ENCODE measurements around the gene TRMT2A.

TRMT2A gene

GRCh38 chr22:20133930-20134549, 17.0 kb upstream of the TRMT2A start:
- H3K4me1 Mint-ChIP-seq (ENCODE audit: low read depth), result peaks cover 9% of the 10 kb centered on the region
- DNase-seq (ENCODE audit: low spot score), result no peak
- peak overlapping the region; percentile 67 for H3K4me3 Mint-ChIP-seq
- no peaks in the 10 kb centered on the region for H3K27me3 Mint-ChIP-seq (ENCODE audit: low read depth)
- no peaks in the 10 kb centered on the region for H3K9me3 Mint-ChIP-seq
- no peaks in the 10 kb centered on the region for H3K36me3 Mint-ChIP-seq (ENCODE audit: low read depth)
- H3K27ac Mint-ChIP-seq, result peak overlapping the region; percentile 15

- peaks cover 2% of the 10 kb centered on the region for H3K36me3 Mint-ChIP-seq (ENCODE audit: low read depth)
- no peaks in the 10 kb centered on the region for H3K27me3 Mint-ChIP-seq (ENCODE audit: low read depth)
- DNase-seq (ENCODE audit: low spot score), result no peak
- peak overlapping the region; percentile 72 for H3K4me3 Mint-ChIP-seq
- peaks cover 11% of the 10 kb centered on the region for H3K4me1 Mint-ChIP-seq (ENCODE audit: low read depth)
- H3K9me3 Mint-ChIP-seq, result no peaks in the 10 kb centered on the region
- H3K27ac Mint-ChIP-seq, result peak overlapping the region; percentile 45
These were observed 15.7 kb upstream of the TRMT2A start for GRCh38 chr22:20132686-20133246.

- no peaks in the 10 kb centered on the region for H3K9me3 Mint-ChIP-seq
- peaks cover 8% of the 10 kb centered on the region for H3K36me3 Mint-ChIP-seq (ENCODE audit: low read depth)
- H3K4me3 Mint-ChIP-seq, result peak overlapping the region; percentile 72
- H3K4me1 Mint-ChIP-seq (ENCODE audit: low read depth), result peaks cover 11% of the 10 kb centered on the region
- DNase-seq (ENCODE audit: low spot score), result no peak
- no peak overlapping the region for H3K27ac Mint-ChIP-seq
- H3K27me3 Mint-ChIP-seq (ENCODE audit: low read depth), result no peaks in the 10 kb centered on the region
These were observed 15.0 kb upstream of the TRMT2A start for GRCh38 chr22:20131859-20132685.

- no peaks in the 10 kb centered on the region for H3K27me3 Mint-ChIP-seq (ENCODE audit: low read depth)
- peaks cover 10% of the 10 kb centered on the region for H3K36me3 Mint-ChIP-seq (ENCODE audit: low read depth)
- peaks cover 11% of the 10 kb centered on the region for H3K4me1 Mint-ChIP-seq (ENCODE audit: low read depth)
- H3K4me3 Mint-ChIP-seq, result peak within 1 kb of the TSS; percentile 72
- H3K27ac Mint-ChIP-seq, result peak within 1 kb of the TSS; percentile 45
- DNase-seq (ENCODE audit: low spot score), result no peak
- no peaks in the 10 kb centered on the region for H3K9me3 Mint-ChIP-seq
These were observed 14.5 kb upstream of the TRMT2A start, which contains the start of gene ZDHHC8 for GRCh38 chr22:20131597-20131858. ZDHHC8 (plus strand) TSS chr22:20131804; CDS start chr22:20131948, 144 bp downstream.

- Mint-ChIP-seq H3K4me1 (ENCODE audit: low read depth) (peaks cover 11% of the 10 kb centered on the region), H3K27me3 (ENCODE audit: low read depth) (no peaks in the 10 kb centered on the region), H3K9me3 (no peaks in the 10 kb centered on the region), H3K36me3 (ENCODE audit: low read depth) (peaks cover 13% of the 10 kb centered on the region), H3K4me3 (peak overlapping the region; percentile 65), H3K27ac (no peak overlapping the region)
- DNase-seq (ENCODE audit: low spot score), result peak; percentile 66
These were observed 13.9 kb upstream of the TRMT2A start for GRCh38 chr22:20130731-20131596.

- Mint-ChIP-seq H3K4me1 (ENCODE audit: low read depth) (peaks cover 11% of the 10 kb centered on the region), H3K27me3 (ENCODE audit: low read depth) (no peaks in the 10 kb centered on the region), H3K36me3 (ENCODE audit: low read depth) (peaks cover 18% of the 10 kb centered on the region), H3K4me3 (peak overlapping the region; percentile 65), H3K27ac (no peak overlapping the region), H3K9me3 (no peaks in the 10 kb centered on the region)
- DNase-seq (ENCODE audit: low spot score), result no peak
These were observed 13.3 kb upstream of the TRMT2A start for GRCh38 chr22:20130319-20130718.

- Mint-ChIP-seq H3K27ac (no peak overlapping the region), H3K4me3 (no peak overlapping the region), H3K9me3 (no peaks in the 10 kb centered on the region), H3K27me3 (ENCODE audit: low read depth) (no peaks in the 10 kb centered on the region), H3K36me3 (ENCODE audit: low read depth) (peaks cover 23% of the 10 kb centered on the region), H3K4me1 (ENCODE audit: low read depth) (peaks cover 11% of the 10 kb centered on the region)
- DNase-seq (ENCODE audit: low spot score), result no peak
These were observed 12.7 kb upstream of the TRMT2A start for GRCh38 chr22:20129747-20130014.

GRCh38 chr22:20128902-20129746, 12.1 kb upstream of the TRMT2A start:
- Mint-ChIP-seq H3K27ac (no peak overlapping the region), H3K4me1 (ENCODE audit: low read depth) (peaks cover 11% of the 10 kb centered on the region), H3K4me3 (peak overlapping the region; percentile 9), H3K36me3 (ENCODE audit: low read depth) (peaks cover 25% of the 10 kb centered on the region), H3K27me3 (ENCODE audit: low read depth) (no peaks in the 10 kb centered on the region), H3K9me3 (no peaks in the 10 kb centered on the region)
- DNase-seq (ENCODE audit: low spot score), result peak; percentile 27

GRCh38 chr22:20128619-20128901, 11.5 kb upstream of the TRMT2A start:
- peaks cover 8% of the 10 kb centered on the region for H3K4me1 Mint-ChIP-seq (ENCODE audit: low read depth)
- no peak for DNase-seq (ENCODE audit: low spot score)
- no peak overlapping the region for H3K27ac Mint-ChIP-seq
- H3K4me3 Mint-ChIP-seq, result no peak overlapping the region
- peaks cover 29% of the 10 kb centered on the region for H3K36me3 Mint-ChIP-seq (ENCODE audit: low read depth)
- no peaks in the 10 kb centered on the region for H3K27me3 Mint-ChIP-seq (ENCODE audit: low read depth)
- H3K9me3 Mint-ChIP-seq, result no peaks in the 10 kb centered on the region

GRCh38 chr22:20127869-20128618, 11.0 kb upstream of the TRMT2A start:
- Mint-ChIP-seq H3K4me1 (ENCODE audit: low read depth) (peaks cover 6% of the 10 kb centered on the region), H3K27ac (no peak overlapping the region), H3K9me3 (no peaks in the 10 kb centered on the region), H3K27me3 (ENCODE audit: low read depth) (no peaks in the 10 kb centered on the region), H3K4me3 (no peak overlapping the region), H3K36me3 (ENCODE audit: low read depth) (peaks cover 29% of the 10 kb centered on the region)
- no peak for DNase-seq (ENCODE audit: low spot score)

- Mint-ChIP-seq H3K9me3 (no peaks in the 10 kb centered on the region), H3K4me3 (no peak overlapping the region), H3K27me3 (ENCODE audit: low read depth) (no peaks in the 10 kb centered on the region)
These were observed 10.4 kb upstream of the TRMT2A start for GRCh38 chr22:20127318-20127868.

GRCh38 chr22:20126284-20127029, 9.4 kb upstream of the TRMT2A start:
- H3K9me3 Mint-ChIP-seq, result no peaks in the 10 kb centered on the region

More at GRCh38 chr22:20127318-20127868, 10.4 kb upstream of the TRMT2A start:
- peaks cover 30% of the 10 kb centered on the region for H3K36me3 Mint-ChIP-seq (ENCODE audit: low read depth)
- H3K4me1 Mint-ChIP-seq (ENCODE audit: low read depth), result peaks cover 7% of the 10 kb centered on the region
- H3K27ac Mint-ChIP-seq, result no peak overlapping the region
- DNase-seq (ENCODE audit: low spot score), result no peak

More at GRCh38 chr22:20126284-20127029, 9.4 kb upstream of the TRMT2A start:
- Mint-ChIP-seq H3K27ac (no peak overlapping the region), H3K4me3 (no peak overlapping the region), H3K27me3 (ENCODE audit: low read depth) (no peaks in the 10 kb centered on the region), H3K4me1 (ENCODE audit: low read depth) (peaks cover 10% of the 10 kb centered on the region), H3K36me3 (ENCODE audit: low read depth) (peaks cover 38% of the 10 kb centered on the region)
- no peak for DNase-seq (ENCODE audit: low spot score)
